ENCODE data around the gene RDX. TPM values are rescaled to one million over a fixed set of nuclear protein-coding genes. Genes with fewer than 3 reads are reported as not detected.

Gene RDX
- polyA plus RNA-seq, 10 donors, result 67.0 to 103 (median 81.1) TPM

- DNase-seq, result no peak
Observed at GRCh38 chr11:110133160-110133559, 163.3 kb downstream of the RDX start.

- no peak for DNase-seq
Observed at GRCh38 chr11:110131386-110132123, 164.9 kb downstream of the RDX start.

GRCh38 chr11:110130642-110131238, 165.7 kb downstream of the RDX start:
- DNase-seq, result peak; percentile 24 to 61 (median 33)

- peak in 1 of 3 donors; percentile 52 for DNase-seq
Observed at GRCh38 chr11:110128161-110128560, 168.3 kb downstream of the RDX start.

GRCh38 chr11:110126936-110127335, 169.5 kb downstream of the RDX start:
- DNase-seq, result no peak

- no peak for DNase-seq
Observed at GRCh38 chr11:110125632-110126031, 170.8 kb downstream of the RDX start.

Other genes starting within 250 kb of the RDX start
- 1 to 10 TPM; 6.6 to 9.9 (median 9.1) TPM for gene ZC3H12C, start 203.2 kb downstream of the RDX start, polyA plus RNA-seq (ENCODE audit: insufficient read length in 10 of 10)
- 10 to 100 TPM in 4 of 10 donors, 1 to 10 TPM in 6; 9.1 to 11.2 (median 9.8) TPM for gene FDX1, start 133.3 kb upstream of the RDX start, polyA plus RNA-seq (ENCODE audit: insufficient read length in 10 of 10)

Data from muscle of back (tissue), 11 donors.